AG08396 (cell line): ENCODE data around the gene SKIC2.
A peak's percentile ranks its signal among the peaks of the same experiment; 100 is the strongest.
"Not testable (repeated sequence)": the region's sequence is repeated elsewhere in the genome, so short reads cannot be mapped to it uniquely, and the experiment has no call there.

ENCODE experiments used
- DNase-seq: peaks from one replicate; pipeline ENCODE4 v3.0.0; 2012; ENCODE audit warnings: low spot score, mixed read lengths

The SKIC2 gene

DNA sequence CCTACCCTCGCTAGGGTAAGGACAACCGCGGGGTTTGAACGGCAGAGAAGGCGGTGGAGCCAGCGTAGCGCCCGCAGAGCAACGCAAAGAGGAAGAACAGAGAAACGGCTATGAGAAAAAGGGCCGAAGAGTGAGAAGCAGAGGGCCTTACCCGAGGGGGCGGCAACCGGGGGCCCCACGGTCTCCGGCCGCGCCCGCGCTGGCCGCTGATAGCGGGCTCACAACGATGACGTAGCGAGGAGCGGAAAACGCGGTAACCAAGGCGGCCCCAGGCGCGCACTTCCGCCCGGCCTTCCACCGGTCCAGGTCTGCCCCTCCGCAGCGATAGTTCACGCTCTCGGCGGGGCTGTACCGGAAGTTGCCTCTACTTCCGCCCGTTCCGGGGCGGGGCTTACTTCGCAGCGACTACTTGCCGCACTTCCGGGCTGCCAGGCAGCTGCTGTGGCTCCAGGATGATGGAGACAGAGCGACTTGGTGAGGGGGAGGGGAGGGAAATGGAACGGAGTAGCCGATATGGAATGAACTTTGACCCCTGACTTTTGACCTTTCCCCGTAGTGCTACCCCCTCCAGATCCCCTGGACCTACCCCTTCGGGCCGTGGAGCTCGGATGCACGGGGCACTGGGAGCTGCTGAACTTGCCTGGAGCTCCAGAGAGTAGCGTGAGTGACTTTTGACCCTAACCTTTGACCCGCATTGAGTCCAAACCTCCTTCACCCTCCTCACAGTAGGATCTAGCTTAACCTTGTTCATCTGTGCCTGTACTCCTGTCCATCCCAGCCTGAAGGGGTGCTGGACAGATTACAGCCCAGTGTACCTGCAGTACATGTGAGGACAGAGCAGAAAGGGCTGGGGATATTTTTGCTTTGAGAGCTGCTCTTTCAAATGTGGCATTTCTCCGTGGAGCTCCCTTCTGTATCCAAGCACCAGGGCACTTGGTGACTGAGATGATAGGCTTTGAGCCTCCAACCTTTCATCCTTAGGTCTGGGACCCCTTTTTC lies at the start of gene SKIC2, which contains the start of gene NELFE:
SKIC2 (plus strand) TSS at position 435 of the 999 bp plus-strand sequence; CDS start at position 453, 18 bp downstream.
NELFE (minus strand) TSS at position 231 of the 999 bp plus-strand sequence. CDS start 525 bp downstream, outside the sequence.
- peak; percentile 99 for DNase-seq

DNA sequence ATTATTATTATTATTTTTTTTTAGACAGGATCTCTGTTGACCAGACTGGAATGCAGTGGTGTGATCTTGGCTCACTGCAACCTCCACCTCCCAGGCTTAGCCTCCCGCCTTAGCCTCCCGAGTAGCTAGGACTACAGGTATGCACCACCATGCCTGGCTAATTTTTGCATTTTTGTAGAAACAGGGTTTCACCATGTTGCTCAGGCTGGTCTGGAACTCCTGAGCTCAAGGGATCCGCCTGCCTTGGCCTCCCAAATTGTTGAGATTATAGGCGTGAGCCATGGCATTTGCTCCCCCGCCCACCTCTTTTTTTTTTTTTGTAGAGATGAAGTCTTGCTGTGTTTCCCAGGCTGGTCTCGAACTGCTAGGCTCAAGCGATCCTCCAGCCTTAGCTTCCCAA lies 49.7 kb upstream of the SKIC2 start:
- not testable (repeated sequence) for DNase-seq

DNA sequence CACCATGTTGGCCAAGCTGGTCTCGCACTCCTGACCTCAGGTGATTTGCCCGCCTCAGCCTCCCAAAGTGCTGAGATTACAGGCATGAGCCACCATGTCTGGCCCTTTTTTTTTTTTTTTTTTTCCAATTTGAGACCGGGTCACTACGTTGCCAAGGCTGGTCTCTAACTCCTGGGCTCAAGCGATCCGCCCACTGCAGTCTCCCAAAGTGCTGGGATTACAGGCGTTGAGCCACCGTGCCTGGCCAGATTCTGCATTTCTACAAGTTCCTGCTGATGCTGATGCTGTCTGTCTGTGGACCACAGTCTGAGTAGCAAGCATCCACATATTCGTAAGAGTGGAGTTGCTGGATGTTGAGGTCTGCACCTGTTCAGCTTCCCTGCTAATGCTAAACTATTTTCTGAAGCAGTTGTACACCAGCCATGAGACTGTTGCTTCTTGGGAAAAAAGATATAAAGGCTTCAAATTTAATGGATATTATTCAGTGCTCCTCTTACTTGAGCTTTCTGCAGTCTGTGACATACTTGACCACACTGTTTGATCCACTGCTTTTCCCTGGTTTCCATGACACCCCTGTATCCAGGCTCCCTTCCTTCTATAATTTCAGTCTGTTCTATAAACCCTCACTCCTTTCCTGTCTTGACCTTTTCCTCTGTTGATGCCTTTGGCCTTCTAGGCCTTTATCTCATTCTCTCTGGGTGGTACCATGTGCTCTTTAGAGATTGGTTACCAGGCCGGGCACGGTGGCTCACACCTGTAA lies 47.0 kb upstream of the SKIC2 start:
- no peak for DNase-seq

DNA sequence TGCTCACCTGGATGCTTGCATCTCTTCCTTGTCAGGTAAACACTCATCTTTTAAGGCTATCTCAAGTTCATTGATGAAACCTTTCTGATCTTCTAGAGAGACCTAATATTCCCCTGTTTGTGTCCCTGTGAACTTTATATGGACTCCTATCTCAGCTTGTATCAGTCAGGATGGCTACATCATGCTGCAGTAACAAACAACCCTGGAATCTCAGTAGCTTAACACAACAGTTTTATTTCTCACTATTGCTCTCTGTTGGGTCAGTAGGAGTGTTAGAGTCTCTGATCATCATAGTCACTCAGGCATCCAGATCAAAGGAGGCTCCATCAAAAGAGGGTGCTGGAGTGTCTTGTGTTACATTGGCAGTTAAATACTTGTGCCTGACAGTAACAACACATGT lies 43.6 kb upstream of the SKIC2 start:
- no peak for DNase-seq

DNA sequence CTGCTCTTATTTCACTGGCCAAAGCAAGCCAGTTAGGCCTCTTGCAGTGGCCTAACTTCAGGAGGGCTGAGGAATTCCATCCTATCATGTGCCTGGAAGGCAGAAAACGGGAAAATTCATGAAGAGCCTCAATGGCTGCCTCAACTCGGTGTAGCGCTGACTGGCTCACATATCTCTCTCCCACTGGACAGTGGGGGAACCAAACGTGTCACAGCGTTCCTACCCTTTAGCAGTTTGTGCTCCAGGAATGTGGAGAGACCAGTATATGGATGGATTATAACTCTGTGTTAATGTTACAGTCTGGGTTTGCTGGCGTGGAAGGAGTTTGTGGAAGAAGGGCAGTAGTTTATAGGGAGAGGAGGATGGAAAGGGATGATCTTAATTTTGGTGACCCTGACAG lies 43.2 kb upstream of the SKIC2 start:
- DNase-seq, result no peak

DNA sequence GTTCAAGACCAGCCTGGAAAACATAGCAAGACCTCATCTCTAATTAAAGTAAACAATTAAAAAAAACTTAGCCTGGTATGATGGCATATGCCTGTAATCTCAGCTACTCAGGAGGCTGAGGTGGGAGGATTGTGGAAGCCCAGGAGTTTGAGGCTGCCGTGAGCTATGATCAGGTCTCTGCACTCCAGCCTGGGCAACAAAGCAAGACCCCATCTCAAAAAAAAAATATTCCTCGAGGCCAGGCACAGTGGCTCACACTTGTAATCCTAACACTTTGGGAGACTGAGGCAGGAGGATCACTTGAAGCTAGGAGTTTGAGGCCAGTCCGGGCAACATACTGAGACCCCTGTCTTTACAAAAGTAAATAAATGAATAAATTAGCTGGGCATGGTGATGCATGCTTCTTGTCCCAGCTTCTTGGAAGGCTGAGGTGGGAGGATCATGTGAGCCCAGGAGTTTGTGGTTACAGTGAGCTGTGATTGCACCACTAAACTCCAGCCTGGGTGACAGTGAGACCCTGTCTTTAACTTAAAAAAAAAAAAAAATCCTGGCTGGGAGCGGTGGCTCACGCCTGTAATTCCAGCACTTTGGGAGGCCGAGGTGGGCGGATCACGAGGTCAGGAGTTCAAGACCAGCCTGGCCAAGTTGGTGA lies 40.8 kb upstream of the SKIC2 start:
- DNase-seq, result no peak

DNA sequence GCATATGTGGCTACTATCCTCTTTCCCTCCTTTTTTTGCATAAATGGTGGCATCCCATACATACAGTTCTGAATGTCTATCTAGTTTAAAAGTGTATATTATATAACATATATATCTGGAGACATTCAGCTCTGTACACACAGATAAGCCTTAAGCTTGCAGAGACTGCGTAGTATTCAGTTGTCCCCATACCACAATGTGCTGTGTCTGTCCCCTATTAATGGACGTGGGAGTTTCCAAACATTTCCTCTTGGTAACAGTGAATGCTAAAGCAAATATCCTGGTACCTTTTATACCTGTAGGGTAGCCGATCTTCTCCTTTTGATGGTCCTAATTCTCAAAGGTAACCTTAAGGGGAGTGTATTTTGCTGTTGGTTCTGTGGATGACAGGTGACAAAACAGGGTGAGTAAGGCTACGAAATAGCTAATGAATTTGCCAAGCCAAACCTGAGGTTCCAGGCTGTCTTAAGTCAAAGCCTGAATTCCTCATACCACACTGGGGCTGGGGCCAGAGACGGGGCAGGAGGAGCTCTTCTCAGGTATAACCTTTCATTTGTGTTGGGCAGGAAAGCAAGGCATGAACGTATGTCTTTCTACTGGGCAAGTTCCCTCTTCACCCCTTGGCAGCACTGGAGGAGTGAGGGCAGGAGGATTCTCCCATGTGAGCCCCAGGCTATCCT lies 39.2 kb upstream of the SKIC2 start:
- no peak for DNase-seq

DNA sequence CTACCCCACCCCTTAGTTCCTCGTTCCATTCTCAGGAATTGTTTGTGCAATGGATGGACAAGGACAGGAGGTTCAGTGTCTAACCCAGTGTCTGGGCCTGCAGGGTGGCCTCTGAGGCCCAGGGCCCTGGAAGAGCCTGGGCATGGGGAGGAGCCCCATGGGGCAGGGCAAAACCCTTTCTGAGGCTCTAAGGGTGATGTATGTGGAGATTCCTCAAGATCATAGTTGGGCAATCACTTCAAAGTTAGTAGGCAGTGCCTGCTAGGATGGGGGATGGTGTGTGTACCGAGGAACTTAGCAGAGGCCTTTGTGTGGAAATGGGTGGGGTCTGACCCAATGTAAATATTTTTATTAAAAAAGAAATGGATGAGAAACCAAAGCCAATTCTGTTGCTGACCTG lies 38.2 kb upstream of the SKIC2 start:
- no peak for DNase-seq

DNA sequence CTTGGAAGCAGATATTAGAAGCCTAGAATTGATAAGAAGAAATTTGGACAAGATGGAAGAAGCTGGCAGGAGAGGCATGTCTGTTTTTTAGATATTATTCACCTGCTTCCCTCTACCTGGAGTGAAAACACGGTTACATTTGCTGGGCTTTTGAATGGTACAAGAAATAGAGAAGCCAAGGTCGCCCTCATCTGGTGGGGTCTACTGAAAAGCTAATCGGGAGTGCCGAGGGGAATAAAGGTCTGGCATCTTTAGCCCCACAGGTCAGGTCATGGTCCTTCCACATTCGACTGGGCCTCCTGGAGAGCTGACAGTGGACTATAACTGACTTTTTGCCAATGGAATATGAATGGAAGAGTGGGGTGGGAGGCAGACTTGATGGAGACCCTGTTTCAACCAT lies 36.0 kb upstream of the SKIC2 start:
- DNase-seq, result no peak

DNA sequence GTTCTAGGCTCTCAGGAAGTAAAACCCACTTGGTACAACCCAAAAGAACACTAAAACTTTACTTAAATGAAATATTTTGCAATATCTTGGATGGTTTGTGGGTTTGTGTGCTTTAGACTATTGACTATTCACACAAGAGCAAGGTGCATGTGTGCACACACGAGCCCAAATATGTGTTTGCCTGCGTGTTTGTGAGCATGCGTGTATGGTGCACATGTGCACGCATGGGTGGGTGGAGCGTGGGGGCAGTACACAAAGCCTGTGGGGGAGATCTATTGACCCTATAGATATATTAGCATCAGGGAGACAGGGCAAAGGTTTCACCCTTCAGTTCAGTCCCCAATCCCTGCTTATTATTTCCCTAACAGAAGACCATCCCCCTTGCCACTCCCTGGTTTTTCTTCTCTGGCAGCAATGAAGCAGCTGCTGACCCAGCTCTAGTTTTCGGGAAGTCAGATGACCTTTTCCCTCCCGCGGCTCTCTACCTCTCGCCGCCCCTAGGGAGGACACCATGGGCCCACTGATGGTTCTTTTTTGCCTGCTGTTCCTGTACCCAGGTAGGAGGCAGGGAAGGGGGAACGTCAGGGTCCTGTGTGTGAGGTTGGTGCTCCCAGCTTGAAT lies 31.6 kb upstream of the SKIC2 start, which contains the start of gene C2:
C2 (plus strand) TSS at position 476 of the 621 bp plus-strand sequence; CDS start at position 512, 36 bp downstream.
- no peak for DNase-seq

DNA sequence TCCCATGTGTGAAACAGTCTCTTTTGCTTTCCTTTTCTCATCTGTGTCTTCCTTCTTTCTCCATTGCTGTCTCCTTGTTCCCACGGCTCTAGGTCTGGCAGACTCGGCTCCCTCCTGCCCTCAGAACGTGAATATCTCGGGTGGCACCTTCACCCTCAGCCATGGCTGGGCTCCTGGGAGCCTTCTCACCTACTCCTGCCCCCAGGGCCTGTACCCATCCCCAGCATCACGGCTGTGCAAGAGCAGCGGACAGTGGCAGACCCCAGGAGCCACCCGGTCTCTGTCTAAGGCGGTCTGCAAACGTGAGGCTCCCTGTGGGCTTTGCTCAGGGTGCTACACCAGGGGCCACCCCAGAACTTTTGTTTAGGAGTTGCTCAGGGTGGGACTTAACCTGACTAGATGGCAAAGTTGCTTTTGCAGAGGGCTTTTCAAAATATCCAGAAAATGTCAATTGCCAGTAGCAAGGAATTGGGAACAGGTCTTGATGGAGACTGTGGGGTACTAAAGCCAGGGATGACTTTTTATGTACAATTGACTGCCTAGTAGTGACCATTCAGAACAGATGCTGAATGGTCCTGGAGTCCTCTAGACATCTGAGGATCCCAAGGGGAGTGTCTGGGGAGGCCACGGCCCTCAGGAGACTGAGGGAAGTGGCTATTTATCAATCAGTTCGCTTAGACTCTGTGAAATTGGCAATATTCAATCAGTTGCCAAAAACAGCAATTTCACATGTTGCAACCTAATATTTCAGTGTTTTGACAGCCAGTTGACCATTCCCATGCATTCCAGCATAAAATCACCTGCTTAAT lies 30.9 kb upstream of the SKIC2 start:
- DNase-seq, result no peak

DNA sequence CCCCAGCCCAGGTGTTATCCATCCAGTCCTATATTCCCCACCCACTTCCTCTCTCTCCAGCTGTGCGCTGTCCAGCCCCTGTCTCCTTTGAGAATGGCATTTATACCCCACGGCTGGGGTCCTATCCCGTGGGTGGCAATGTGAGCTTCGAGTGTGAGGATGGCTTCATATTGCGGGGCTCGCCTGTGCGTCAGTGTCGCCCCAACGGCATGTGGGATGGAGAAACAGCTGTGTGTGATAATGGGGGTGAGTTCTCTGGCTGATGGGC lies 30.4 kb upstream of the SKIC2 start:
- no peak for DNase-seq

DNA sequence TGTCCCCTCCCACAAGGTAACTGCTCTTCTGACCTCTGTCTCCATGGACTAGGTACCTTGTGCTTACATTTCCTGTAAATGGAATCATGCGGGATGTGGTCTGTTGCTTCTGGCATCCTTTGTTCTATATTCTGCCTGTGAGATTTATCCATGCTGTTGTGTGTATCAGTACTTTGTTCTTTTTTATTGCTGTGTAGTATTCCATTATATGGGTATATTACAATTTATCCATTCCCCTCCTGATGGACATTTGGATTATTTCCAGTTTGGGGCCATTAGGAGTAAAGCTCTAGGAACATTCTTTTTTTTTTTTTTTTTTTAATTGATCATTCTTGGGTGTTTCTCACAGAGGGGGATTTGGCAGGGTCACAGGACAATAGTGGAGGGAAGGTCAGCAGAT lies 28.0 kb upstream of the SKIC2 start:
- DNase-seq, result no peak

DNA sequence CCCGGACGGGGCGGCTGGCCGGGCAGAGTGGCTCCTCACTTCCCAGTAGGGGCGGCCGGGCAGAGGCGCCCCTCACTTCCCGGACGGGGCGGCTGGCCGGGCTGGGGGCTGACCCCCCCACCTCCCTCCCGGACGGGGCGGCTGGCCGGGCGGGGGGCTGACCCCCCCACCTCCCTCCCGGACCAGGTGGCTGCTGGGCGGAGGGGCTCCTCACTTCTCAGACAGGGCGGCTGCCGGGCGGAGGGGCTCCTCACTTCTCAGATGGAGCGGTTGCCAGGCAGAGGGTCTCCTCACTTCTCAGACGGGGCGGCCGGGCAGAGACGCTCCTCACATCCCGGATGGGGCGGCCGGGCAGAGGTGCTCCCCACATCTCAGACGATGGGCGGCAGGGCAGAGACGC lies 26.8 kb upstream of the SKIC2 start:
- not testable (repeated sequence) for DNase-seq

DNA sequence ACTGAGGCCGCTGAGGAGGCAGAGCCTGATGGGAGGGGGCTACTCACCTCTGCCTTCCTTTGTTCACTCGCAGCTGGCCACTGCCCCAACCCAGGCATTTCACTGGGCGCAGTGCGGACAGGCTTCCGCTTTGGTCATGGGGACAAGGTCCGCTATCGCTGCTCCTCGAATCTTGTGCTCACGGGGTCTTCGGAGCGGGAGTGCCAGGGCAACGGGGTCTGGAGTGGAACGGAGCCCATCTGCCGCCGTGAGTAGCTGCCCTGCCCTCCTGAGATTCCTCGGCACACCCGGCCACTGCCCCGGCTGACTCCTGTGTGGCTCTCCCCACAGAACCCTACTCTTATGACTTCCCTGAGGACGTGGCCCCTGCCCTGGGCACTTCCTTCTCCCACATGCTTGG lies 25.4 kb upstream of the SKIC2 start:
- DNase-seq, result no peak

DNA sequence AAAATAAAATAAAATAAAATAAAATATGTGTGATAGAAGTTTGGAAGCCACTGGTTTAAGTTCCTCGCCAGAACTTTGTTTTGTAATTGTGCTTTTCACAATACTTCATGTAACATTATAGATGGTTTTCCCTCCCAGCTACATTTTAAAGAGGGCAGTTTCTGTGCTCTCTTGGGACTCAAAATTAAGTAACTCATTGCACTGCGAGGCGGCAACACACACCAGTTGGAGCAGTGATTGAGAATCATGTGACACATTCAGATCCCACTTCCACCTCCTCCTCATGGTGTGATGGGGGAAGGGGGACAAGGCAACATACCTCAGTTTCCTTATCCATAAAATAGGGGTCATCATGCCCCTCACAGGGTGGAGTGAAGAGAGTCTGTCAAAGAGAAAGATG lies 24.0 kb upstream of the SKIC2 start:
- no peak for DNase-seq

DNA sequence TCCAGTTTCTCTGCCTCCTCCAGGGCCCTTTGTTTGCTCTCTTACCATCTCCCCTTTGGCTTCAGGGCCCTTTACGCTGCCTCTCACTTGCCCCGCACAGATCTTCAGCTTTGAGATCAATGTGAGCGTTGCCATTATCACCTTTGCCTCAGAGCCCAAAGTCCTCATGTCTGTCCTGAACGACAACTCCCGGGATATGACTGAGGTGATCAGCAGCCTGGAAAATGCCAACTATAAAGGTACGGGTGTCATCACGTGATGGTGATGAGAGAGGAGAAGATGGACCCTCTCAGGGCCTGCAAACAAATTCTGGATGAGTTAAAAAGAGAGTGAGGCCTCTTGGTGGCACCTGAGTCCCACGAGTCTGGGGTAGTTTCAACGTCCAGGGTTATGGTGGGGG lies 23.2 kb upstream of the SKIC2 start:
- DNase-seq, result no peak

DNA sequence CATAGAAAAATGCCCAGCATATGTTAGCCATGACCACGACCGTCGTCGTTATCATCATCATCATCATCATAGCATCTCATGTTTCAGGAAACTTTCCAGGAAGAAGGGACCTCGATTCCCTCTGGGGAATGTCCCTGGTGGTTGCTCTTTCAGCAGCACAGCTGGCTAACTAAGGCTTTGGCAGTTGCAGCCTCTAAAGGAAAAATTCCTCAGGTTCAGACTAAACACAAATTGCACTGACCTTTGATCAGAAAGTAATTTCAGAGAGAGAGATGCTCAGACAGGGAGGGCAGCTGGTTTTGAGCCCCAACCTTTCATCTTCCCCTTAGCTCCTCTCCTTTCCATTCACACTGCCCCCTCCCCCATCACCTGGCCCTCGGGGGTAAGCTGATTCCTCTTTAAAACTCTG lies 18.7 kb upstream of the SKIC2 start:
- peak; percentile 42 for DNase-seq

DNA sequence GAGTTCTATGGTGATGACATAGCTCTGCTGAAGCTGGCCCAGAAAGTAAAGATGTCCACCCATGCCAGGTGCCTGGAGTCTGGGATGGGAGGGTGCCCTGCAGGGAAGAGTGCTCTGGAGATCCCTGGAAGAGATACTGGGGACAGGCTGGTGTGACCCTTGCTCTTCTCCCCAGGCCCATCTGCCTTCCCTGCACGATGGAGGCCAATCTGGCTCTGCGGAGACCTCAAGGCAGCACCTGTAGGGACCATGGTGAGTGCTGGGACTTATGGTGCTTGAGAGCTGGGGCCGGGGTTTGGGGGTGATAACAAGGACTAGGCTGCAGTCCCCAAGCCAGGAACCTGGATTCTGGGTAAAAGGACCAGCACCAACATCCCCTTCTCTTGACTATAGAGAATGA lies 15.2 kb upstream of the SKIC2 start:
- DNase-seq, result no peak

DNA sequence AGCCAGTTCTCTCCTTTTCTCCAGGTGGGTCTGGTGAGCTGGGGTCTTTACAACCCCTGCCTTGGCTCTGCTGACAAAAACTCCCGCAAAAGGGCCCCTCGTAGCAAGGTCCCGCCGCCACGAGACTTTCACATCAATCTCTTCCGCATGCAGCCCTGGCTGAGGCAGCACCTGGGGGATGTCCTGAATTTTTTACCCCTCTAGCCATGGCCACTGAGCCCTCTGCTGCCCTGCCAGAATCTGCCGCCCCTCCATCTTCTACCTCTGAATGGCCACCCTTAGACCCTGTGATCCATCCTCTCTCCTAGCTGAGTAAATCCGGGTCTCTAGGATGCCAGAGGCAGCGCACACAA lies 13.8 kb upstream of the SKIC2 start:
- no peak for DNase-seq
